Stimulated activated CD4-positive, alpha-beta T cell treated with anti-CD3 and anti-CD28 coated beads, Interleukin-12 subunit alpha, Interleukin-12 subunit beta, amount 100 ng/mL, for 24 hours (primary cell): ENCODE results near the gene WNT4.
A peak's percentile ranks its signal among the peaks of the same experiment; 100 is the strongest.

ENCODE experiments used
- DNase-seq, 2 experiments: peaks; one replicate each; pipeline ENCODE4 v3.0.0-alpha.2; 2020; ENCODE audit warnings: low read depth in 2 of 2

Gene WNT4

GRCh38 chr1:22143065-22144033 lies at the start of gene WNT4:
Gene WNT4 (minus strand): TSS chr1:22143097. CDS start chr1:22142922, 175 bp downstream.
- peak in 1 of 2 experiments; percentile 18 for DNase-seq

GRCh38 chr1:22190731-22191130 lies 47.8 kb upstream of the WNT4 start:
- no peak for DNase-seq

GRCh38 chr1:22190251-22190650 lies 47.4 kb upstream of the WNT4 start:
- DNase-seq: no peak

- no peak for DNase-seq
Observed at GRCh38 chr1:22189619-22190018, 46.7 kb upstream of the WNT4 start.

- no peak for DNase-seq
Observed at GRCh38 chr1:22188914-22189313, 46.0 kb upstream of the WNT4 start.

GRCh38 chr1:22188436-22188835 lies 45.5 kb upstream of the WNT4 start:
- no peak for DNase-seq

- no peak for DNase-seq
Observed at GRCh38 chr1:22186311-22186710, 43.4 kb upstream of the WNT4 start.

- DNase-seq: no peak
Observed at GRCh38 chr1:22184892-22185612, 42.2 kb upstream of the WNT4 start.

- no peak for DNase-seq
Observed at GRCh38 chr1:22184454-22184853, 41.6 kb upstream of the WNT4 start.

- no peak for DNase-seq
Observed at GRCh38 chr1:22182715-22183114, 39.8 kb upstream of the WNT4 start.

GRCh38 chr1:22179197-22179803 lies 36.4 kb upstream of the WNT4 start:
- DNase-seq: no peak

- DNase-seq: no peak
Observed at GRCh38 chr1:22177354-22178003, 34.6 kb upstream of the WNT4 start.

GRCh38 chr1:22176258-22176657 lies 33.4 kb upstream of the WNT4 start:
- peak in 1 of 2 experiments; percentile 15 for DNase-seq

GRCh38 chr1:22174446-22175220 lies 31.7 kb upstream of the WNT4 start:
- no peak for DNase-seq

GRCh38 chr1:22171951-22172715 lies 29.2 kb upstream of the WNT4 start:
- no peak for DNase-seq

- DNase-seq: no peak
Observed at GRCh38 chr1:22169816-22170215, 26.9 kb upstream of the WNT4 start.

- DNase-seq: no peak
Observed at GRCh38 chr1:22168412-22168973, 25.6 kb upstream of the WNT4 start.

- DNase-seq: no peak
Observed at GRCh38 chr1:22166439-22166838, 23.5 kb upstream of the WNT4 start.

GRCh38 chr1:22164841-22165808 lies 22.2 kb upstream of the WNT4 start:
- DNase-seq: no peak
